ENCODE results near the gene ELAVL1.
A peak's percentile ranks its signal among the peaks of the same experiment; 100 is the strongest.

The ELAVL1 gene

DNA sequence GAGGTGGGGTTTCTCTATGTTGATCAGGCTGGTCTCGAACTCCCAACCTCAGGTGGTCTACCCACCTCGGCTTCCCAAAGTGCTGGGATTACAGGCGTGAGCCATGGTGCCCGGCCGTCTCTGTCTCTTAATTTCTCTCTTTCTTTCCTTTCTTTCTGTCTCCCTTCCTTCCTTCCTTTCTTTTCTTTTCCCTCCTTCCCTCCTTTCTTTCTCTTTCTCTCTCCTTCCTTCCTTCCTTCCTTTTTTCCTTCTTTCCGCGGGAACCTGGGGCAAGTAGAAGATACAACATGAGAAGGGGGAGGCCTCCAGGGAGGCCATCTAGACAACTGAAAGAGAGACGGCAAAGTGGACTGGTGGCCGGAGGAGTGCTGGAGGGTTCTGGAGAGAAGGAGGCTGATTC is 15.2 kb upstream of the ELAVL1 start:
- DNase-seq = no peak

DNA sequence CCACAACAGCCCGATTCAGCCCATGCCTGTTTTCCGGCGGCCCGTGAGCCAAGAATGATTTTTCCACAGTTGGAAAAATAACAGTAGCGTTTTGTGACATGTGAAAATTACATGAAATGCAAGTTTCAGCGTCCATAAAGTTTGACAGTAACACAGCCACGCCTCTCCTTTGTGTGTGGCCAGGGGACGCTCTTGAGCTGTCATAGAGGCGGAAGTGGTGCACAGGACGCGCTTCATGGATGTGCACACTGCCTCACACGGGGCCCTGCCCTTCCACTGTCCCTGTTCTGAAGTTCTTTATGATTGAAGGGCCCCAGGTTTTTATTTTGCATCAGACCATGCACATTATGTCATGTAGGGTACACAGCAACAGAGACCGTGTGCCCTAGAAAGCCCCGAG is 12.4 kb upstream of the ELAVL1 start:
- DNase-seq = peak in 1 of 2 experiments; percentile 14

DNA sequence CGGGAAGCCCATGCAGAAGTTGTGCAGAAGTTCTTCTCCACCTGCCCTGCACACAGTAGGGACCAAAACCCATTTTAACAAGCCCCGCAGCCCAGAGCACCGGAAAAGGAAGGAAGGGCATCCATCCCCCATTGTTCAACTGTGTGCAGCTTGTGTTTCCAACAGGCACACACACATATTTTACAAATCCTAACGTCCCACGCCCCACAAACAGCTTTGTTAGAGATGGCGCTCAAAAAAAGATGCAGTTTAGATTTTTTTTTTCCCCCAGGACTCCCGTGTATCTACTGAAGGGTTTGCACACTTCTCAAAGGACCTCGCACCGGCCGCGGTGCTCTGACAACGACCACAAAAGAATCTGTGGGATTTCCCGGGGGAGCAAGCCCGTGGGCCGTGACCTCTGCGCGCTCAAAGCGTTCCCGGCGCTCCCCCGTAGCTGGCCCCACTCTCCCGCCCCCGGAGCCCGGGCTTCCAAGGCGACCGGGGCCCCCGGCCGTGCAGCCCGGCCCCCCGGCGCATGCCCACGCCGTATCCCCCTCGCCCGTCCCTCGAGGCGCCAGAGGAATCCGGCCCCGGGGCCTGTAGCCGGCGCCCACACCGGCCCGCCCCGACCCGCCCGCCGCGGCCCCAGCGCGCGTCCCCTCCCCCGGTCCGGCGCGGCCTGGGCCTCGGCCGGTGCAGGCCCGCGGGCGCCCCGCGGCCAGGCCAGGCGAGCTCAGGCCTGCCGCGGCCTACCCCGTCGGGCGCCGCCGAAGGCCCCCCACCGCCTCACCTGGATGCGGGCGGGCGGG is 523 bp downstream of the ELAVL1 start:
- no peak for DNase-seq

DNA sequence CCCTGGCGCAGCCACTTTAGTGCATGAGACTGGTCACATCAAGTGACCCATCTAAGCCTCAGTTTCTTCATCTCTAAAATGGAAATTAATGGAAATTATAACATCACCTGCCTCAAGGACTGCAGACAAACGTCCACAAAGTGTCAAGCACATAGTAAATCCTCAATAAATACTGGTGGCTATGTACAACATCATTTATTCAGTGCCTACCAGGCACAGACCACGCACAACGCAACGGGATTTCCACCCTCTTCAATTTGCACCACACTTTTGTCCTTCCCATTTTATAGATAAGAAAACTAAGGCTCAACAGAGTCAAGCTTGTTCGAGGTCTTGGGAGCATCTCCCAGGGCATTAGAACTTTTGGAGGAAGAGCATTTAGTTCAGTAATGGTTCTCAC is 1.4 kb downstream of the ELAVL1 start:
- DNase-seq = no peak

DNA sequence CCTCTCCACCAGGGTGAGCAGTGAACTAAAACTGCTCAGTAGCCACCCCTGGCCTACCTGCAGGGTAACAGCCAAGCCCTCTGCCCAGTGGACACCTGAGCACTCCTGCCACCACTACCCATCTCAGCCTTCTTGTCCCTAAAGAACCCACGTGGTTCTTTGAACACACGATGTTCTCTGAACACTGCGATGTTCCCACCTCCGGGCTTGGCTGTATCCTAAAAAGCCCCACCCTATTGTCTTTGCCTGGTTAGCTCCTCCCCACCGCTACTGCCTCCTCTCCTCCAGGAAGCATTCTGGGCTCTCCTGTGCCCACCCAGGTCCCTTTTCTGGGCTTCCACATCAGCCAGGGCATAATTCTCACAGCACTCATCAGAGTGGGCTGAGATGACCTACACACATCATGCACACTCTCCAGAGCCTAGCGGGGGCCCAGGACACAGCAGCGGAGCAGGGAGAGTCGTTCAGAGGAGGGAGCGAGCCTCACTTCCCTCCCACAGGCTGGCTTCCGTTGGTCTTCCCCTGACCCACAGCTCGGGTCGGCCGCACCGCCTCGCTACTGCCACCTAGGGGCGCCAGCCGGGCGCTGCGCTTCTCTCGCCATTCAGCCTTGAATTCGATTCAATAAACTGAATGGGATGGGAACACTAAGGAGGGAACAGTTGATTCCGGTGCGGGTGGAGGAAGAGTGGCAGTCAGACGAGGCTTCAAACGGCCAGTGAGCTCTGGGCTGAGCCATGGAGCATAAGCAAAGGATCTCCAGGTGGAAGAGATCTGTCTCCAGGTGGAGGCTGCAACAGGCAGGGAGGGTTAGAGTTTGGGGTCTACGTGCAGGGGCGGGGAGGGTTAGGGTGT is 3.2 kb downstream of the ELAVL1 start:
- DNase-seq = peak; percentile 53 to 62

DNA sequence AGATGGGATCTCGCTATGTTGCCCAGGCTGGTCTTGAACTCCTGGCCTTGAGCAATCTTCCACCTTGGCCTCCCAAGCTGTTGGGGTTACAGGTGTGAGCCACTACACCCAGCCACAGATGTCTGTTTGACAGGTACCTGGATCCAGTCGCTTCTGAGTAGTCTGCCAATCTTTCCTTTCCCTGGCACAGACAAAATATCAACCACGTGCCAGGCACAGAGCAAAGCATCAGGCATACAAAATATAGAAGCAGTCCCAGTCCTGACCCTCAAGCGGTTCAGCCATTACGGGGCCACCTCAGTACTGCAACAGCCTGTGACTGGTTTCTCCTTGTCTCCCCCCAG is 3.8 kb downstream of the ELAVL1 start:
- DNase-seq = no peak

DNA sequence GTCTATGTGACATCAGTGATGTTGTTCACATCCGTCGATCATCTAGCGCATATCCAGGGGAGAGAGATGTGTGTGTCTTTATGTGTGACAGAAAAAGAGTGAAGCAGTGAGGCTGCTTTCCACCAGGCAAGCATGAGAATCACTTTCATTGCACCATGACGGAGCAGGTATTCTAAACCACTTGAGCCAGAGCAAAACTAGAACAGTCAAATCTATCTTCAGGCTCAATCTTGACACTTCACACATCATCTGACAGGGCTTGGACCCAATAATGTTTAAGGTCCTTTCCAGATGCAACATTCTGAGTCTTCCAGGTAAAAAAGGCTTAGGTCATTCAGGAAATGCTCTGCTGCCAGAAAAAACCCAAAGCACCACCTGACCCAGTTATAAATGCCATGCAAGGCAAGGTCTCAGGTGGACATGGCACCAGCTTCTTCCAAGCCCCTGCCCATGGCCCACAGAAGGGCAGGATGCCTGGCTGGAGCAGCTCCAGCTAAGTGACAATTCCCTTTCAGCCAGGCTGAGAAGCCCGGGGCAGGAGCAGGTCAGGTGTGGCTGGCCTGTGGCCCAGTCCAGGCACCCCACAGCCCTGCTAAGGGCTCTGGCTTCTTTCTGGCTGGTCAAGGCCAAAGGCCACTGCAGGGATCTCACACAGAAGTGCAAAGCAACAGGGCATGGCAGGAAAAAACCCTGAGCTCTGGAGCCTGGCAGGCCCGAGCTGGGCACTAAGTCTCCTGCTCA is 5.0 kb downstream of the ELAVL1 start:
- no peak for DNase-seq

DNA sequence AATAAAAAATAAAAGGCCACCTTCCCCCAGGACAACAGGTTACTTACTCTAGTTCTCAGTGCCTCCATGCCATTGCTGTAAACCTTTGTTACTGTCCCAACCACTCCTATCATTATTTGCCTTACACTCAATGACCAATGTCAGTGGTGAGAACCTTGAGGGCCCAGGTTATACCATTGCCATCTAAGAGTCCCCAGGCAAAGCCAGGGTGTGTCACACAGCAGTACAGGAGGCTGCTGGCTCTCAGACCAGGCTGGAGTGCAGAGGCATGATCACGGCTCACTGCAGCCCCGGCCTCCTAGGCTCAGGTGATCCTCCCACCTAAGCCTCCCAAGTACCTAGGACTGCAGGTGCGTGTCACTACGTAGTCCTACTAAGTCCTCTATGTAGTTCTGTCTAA is 6.1 kb downstream of the ELAVL1 start:
- no peak for DNase-seq

DNA sequence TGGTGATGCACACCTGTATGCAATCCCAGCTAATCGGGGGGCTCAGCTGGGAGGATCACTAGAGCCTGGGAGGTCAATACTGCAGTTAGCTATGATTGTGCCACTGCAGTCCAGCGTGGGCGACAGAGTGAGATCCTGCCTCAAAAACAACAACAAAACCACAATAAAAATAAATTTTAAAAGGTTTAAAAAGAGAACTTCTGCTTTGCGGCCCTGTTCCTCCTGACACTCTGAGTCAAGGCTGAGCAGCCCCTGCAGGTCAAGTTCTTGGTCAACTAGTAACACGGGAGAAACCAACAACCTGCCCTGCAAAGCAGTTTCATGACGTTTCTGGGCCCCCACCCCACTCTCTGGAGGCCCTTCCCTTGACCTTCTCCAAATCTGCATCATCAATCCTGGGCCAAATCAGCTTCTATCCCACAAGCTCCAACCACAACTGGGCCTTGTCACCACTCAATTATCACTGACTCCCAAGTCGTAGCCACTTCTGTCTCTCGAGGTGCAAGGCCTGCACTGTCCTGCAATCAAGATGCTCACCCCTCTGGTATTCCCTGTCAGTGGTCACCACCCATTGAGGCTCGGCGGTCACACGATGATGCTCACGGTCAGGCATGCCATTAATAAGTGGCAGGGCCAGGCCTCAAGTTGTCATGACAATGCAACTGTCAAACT is 7.5 kb downstream of the ELAVL1 start:
- DNase-seq = no peak

DNA sequence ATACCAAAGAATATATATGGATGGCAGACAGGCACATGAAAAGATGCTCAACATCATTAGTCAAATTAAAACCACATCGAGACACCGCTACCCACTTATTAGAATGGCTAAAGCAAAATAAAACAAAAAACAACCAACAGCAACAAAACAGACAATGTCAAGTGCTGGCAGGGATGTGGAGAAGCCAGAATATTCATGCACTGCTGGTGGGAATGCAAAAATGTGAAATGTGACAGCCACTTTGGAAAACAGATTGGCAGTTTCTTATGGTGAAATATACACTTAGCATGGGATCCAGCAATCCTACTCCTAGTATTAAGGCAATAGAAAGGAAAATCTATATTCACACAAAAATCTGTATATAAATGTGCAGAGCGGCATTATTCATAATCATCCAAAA is 8.6 kb downstream of the ELAVL1 start:
- DNase-seq = no peak

DNA sequence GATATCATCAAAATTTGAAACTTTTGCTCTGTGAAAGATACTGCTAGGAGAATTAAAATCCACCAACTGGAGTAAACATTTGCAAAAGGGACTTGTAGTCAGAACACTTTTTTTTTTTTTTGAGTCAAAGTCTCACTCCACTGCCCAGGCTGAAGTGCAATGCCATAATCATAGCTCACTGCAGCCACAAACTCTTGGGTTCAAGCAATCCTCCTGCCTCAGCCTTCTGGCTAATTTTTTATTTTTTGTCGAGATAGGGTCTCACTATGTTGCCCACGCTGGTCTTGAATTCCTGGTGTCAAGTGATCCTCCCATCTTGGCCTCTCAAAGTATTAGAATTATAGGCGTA is 9.7 kb downstream of the ELAVL1 start:
- no peak for DNase-seq

DNA sequence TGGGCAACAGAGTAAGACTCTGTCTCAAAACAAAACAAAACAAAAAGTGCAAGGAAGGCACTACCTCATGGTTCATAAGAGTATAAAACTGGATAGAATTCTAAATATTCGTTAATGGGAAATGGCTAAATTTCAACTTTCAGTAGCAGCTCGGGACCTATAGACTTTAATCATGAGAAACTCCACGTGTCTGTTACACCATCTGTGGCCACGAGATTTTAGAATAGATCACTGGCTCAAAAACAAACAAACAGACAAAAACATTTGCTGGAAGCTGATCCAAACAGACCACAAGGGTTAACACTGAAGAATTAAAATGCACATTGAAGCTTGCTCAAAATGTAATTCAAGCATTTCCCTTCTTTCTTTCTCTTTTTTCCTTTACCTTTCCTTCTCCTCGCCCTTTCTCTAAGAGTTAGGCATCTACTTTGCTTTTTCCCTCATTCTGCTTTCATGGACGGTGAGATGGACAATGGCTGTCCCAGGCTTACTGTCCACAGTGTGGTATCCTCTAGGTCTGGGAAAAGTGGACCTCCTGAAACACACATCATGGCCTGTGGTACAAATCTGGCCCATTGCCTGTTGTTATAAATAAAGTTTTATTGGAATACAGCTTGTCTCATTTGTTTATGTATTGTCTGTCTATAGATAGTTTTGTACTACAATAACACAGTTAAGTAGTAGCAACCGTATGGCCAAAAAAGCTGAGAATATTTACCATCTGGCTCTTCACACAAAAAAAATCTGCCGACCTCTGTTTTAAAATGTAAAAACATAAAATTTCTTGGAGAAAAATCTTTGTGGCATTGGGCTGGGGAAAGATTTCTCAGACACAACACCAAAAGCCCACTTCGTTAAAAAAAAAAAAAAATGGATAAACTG is 10.3 kb downstream of the ELAVL1 start:
- no peak for DNase-seq

DNA sequence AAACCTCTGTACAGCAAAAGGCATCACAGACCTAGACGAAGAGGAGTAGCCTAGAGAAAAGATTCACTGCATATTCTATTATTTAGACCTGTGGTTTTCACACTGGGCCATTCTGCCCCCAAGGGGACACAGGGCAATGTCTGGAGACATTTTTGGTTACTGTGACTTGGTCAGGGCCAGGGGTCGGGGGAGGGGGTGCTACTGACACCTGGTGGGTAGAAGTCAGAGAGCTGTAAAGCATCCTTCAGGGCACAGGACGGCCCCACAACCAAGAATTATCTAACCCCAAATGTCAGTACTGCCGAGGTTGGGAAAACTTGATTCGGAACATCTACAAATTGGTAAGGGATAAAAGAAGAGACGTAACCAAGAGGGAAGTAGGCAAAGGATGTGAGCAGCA is 11.3 kb downstream of the ELAVL1 start:
- DNase-seq = no peak

DNA sequence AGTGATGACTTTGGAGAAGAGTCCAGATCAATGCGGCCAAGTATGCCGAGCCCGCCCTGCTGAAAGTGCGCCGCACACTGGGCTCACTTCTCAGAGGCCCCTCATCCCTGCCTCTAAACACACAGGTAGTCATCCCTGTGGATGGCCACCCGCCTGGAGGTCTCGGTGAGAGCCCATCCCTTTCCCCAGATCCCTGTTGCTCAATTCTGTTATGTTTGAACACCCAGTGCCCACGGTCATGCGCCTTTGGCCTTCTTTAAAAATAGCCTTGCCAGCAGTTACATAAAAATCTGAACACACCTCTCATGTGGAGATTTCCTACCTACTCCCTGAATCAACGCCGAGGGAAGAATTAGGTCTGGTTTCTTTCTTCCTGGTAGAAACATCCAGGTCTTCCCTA is 11.9 kb downstream of the ELAVL1 start:
- DNase-seq = no peak

DNA sequence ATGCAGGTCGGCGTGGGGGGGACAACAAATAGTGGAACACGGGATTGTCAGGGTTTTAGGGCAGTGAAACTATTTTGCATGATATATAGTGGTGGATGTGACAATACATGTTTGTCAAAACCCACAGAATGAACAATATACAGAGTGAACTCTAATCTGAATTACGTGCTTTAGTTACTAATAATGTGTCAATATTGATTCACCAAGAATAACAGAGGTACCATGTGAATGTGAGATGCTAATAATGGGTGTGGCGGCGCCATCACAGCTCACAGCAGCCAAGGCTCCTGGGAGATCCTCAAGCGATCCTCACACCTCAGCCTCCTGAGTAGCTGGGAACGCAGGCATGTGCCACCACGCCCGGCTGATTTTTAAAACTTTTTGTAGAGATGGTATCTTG is 12.9 kb downstream of the ELAVL1 start:
- no peak for DNase-seq

DNA sequence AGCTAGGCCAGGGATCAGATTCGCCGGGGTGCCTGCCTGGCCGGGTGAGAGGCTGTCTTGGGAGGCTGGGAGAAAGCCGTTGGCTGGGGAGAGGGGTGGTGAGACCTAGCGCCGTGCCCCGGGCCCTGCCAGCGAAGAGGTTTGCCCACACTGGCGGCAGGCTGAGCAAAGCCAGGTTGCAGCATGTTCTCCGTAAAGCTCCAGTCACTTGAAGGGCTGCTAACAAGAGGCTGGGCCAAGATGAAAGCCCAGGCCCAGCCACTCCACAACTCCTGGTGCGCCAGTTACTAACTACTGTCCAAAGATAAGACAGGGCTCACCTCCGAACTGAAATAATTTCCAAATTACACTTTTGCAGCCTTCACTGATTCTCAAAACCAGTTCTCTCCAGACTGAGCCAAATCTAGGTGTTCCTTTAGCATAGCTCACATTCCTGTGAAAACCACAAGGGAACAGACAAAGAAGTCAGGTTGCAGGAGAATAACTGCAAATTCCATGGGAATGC is 16.3 kb downstream of the ELAVL1 start:
- no peak for DNase-seq

DNA sequence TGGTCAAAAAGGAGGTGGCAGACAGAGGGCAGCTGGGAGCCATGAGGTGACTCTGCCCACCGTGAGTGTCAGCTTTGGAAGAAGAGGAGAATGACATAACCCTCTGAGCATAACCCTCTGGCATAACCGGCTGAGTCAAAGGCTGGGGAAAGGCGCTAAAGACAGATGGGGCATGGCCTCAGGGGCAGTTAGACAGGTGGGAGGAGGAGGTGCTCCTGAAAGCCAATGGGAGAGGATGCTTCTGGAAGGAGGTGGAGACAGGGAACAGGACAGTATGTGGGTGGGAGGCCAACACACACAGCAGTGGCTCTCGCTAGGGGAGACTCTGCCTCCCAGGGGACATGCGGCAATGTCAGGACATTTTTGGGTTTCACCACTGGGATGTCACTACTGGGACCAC is 17.1 kb downstream of the ELAVL1 start:
- DNase-seq = no peak

DNA sequence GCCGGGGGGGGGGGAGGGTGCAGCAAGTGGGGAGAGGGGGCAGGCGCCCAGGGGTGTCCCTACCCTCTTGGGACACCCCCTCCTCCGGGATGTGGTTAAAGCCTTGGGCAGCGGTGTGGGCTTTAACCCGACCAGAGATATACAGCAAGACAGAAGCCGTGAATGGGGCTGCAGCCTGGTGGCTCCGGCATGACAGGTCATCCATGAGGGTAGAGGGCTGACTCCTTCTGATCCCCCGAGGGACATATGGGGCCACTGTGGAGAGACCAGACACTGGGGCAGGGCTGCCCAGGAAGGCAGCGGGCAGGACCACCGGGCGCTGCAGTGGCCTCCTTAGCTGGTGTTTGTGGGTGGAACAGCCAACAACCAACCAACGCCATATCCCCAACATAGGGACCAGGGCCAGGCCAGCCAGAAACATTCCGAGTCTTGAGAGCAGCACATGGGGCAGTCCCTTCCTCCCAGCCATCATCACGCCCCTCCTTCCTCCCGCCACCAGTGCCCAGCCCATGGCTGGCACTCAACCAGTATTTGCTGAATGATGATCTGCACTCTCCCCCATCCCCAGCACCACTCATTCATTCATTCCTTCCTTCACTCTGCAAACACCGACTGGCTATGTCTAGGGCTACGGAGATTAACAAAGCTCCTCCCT is 18.2 kb downstream of the ELAVL1 start:
- no peak for DNase-seq

DNA sequence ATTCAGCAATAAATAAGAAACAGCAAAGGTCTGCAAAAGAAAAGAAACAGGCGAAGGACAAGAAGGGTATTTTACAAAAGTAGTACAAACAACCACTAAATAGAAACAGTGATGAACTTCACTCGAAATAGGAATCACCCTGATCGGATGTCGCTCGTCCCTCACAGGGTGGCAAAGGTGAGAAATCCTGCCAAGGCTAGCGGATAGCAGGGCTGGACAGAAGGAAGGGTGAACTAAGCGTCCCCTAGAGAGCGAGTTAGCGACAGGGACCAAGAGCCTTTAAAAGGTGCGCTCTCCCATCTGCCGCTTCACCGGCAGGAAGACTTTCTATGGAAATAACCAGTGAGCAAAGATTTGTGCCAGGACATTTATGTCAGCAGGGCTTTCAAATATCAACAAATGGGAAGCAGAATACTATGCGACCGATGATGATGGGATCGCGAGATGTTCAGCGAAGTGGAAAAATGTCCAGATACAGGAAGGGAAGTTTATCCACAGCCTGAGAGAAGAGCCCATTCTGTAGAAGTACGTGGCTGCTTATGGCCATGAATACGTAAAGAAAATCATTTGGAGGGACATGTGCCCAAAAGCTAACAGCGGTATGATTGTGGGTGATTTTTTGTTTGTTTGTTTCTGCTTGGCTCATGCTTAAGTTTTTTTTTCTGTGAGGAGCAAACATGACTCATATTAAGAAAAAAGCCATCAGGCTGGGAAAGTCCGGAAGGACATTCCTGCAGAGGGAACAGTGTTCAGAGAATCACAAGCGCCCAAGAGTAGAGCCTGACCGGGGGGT is 18.9 kb downstream of the ELAVL1 start:
- no peak for DNase-seq

DNA sequence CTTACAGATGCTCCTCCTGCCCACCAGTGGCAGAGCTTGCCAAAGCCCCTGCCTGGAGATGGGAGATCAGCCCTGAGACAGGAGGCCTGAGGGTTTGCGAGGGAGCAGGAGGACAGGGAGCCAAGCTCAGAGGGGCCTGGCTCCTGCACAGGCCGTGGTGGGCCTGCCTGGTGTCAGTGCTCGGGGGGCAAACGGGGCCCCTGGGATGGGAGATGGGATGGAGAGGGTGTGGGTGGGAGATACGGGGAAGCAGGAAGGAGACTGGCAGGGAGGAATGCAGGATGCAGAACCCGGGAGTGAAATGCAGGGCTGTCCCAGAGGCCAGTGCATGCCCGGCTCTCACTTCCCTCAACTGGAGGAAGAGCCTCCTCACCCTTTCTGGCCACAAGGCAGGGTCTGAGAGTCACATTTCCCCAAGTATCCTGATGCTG is 19.9 kb downstream of the ELAVL1 start:
- no peak for DNase-seq
